IPS-NIHi7 (cell line): ENCODE results near the gene RFNG.

Experiments used
- DNase-seq: peaks from one replicate; pipeline ENCODE4 v3.0.0; 2012; ENCODE audit warnings: mixed read lengths; ENCODE audit errors: extremely low spot score

The RFNG gene

GRCh38 chr17:82077617-82078358, 26.2 kb upstream of the RFNG start:
- DNase-seq: no peak

- DNase-seq: no peak
Observed at GRCh38 chr17:82076785-82077591, 25.4 kb upstream of the RFNG start.

GRCh38 chr17:82076018-82076784, 24.6 kb upstream of the RFNG start:
- no peak for DNase-seq

DNA sequence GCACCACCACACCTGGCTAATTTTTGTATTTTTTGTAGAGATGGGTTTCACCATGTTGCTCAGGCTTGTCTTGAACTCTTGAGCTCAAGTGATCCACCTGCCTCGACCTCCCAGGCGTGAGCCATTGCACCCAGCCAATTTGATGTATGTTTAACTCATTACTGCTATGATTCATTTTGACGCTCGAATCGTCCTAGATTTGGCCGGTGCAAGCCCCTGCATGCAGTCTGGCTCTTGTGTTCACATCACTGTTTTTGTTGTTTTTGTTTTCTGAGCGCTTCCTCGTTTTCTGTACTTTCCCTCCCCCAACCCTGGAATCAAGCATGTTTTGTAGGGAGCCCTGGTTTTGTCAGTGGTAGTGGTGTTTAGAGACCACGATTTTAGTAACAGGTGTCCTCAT, 21.8 kb upstream of the RFNG start:
- DNase-seq: no peak

DNA sequence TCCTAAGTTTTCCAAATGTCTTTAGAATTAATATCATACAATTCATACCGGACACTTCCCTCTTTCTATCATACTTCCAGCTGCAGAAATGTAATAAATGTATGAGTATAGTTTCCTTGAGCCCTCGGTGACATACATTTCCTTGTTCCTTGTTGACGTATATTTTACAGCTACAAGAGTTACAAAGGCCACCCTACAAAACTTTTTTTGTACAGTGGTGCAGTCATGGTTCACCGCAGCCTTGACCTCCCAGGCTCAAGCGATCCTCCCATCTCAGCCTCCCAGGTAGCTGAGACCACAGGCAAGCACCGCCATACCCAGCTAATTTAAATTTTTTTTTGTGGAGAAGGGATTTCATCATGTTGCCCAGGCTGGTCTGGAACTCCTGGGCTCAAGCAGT, 21.2 kb upstream of the RFNG start:
- no peak for DNase-seq

DNA sequence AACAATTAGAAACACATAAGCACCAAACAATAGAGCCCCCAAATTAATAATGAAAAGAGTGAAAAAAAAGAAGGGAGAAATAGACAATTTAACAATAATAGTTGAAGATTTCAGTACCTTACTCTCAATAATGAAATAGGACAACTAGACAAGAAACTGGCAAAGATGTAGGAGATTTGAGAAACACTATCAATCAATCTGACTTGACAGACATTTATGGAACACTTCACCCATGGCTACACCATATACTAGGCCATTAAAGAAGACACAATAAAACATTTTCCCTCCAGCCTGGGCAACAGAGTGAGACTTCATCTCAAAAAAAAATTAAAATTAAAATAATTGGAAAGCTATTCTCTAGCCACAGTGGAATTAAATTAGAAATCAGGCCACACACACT, 19.0 kb upstream of the RFNG start:
- DNase-seq: no peak

GRCh38 chr17:82065638-82066303, 14.2 kb upstream of the RFNG start, which contains the start of gene DUS1L:
DUS1L (minus strand) TSS chr17:82065804; CDS start chr17:82065059, 745 bp downstream.
- DNase-seq: peak; percentile 93

GRCh38 chr17:82065193-82065637, 13.6 kb upstream of the RFNG start:
- peak; percentile 43 for DNase-seq

DNA sequence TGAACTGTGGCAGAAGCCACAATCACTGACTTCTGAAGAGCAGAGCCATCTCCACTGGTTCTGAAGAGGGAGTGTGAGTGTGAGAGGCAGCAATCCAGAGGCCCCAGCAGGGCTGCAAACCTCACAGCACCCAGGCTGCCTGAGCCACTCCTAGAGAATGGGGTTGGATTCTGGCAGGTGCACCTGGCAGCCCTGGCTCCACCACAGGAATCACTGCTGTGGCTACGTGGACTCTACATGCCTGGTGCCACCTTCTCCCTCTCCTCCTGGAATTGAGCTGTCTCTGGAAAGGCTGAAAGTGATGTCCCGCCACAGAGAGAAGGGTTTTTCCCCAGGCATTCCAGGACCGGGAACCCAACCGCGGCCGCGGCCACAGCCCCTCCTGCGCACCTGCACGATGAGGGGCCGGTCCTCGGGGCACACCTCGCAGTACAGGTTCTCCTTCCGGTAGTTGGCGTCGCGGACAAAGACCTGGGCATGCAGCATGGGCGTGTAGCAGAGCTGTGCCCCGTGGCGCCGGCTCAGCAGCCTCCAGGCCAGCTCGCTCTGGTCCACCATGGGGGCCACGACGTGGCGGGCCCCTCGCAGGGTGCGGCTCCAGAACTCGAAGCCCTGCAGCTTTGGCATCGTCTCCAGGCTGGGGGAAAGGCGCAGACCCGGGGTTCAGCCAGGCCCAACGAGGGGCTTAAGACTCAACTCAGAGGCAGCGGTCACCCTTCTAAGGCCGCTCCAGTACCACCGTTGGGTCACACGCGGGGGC, 13.0 kb upstream of the RFNG start:
- DNase-seq: no peak

GRCh38 chr17:82063424-82064415, 12.1 kb upstream of the RFNG start:
- no peak for DNase-seq

GRCh38 chr17:82062984-82063368, 11.4 kb upstream of the RFNG start:
- no peak for DNase-seq

DNA sequence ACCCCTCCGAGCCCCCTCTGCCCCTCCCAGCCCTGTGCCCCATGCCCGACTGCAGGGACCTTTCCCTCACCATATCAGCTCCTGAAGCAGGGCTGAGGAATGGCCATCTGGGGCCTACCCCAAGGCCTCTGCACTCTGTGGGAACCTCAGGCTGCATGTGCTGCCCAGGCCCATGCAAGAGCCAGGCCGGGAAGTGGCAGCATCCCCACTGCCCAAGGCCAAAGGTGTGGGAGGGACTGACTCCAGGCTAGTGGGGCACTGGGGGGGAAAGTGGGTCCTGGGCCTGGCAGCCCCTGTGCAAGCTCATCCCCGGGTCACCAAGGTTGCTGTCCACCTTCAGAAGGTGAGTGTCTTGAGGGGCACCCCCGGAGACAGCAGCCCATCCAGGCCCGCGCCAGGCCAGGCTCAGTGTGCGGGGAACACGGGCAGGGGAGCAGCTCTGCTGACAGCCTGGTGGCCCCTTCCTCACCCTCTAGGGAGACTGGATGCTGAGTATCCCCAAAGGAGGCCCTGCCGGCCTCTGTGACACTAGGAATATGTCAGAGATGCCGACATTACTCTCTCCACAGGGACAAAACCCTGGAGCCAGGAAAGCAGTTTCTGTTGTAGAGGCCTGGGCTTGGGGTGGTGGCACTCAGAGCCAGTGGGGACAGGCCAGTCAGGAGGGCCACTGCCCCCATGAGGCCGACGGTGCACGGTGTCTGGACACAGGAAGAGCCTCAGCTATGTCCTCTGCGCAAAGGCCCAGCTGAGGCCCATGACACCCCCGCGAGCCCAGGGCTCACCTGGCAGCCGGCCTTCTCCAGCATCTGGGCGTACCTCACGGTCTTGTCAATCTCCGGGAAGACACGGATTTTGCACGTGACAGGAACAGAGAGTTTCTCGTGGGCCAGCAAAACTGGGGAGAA, 10.7 kb upstream of the RFNG start:
- no peak for DNase-seq

DNA sequence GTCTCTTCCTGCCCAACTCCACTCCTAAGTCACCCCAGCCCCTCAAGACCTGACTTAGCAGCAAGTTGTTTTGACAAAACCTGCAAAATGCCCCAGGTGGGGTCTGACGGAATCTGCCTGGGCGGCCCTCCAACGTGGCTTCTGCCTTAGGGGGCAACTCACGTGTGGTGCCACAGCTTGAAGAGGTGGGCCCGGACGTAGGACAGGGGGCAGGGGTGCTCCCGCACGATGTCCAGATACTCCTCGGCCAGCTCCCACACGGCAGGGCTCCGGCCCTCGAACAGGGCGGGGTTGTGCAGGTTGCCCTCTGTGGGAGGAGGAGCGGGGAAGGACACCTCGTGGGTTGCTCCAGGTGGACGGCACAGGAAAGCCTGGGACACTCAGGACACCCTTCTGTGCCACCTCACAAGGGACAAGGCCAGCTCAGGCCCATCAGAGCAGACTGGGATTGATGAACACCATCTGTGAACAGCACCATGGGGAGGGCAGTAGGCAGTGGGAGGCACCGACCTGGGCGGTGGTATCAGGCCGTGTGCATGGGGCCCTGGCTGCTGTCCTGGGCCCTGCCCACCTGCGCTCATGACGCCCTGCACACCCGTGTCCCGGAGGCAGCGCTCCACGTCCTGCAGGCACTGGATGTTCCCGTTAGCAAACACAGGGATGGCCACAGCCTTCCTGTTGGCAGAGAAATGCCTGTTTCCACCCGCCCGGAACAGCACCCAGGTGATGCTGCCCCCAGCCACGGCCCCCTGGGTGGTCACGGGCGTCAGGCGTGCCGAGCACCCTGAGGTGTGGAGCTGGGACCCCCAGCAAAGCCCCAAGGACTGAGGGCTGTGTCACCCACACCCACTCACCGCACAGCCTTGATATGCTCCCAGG, 9.7 kb upstream of the RFNG start:
- no peak for DNase-seq

- no peak for DNase-seq
Observed at GRCh38 chr17:82060614-82061013, 9.0 kb upstream of the RFNG start.

- DNase-seq: no peak
Observed at GRCh38 chr17:82060001-82060380, 8.4 kb upstream of the RFNG start.

- DNase-seq: no peak
Observed at GRCh38 chr17:82059272-82060000, 7.8 kb upstream of the RFNG start.

GRCh38 chr17:82058855-82059249, 7.2 kb upstream of the RFNG start:
- DNase-seq: no peak
